ENCODE data around the gene LRRC46.

GRCh38 chr17:47831003-47831933 is at the start of gene LRRC46, which contains the start of gene MRPL10:
- TF ChIP-seq TARDBP (IDR thresholded peaks at IDR 0.05) (no peak), SUZ12 (IDR thresholded peaks at IDR 0.05) (no peak)

Measured in HEK293T (cell line).